ENCODE data around the gene CHRNB1. TPM values are rescaled to one million over a fixed set of nuclear protein-coding genes. Genes with fewer than 3 reads are reported as not detected.
A peak's percentile ranks its signal among the peaks of the same experiment; 100 is the strongest.

The CHRNB1 gene
- polyA plus RNA-seq, 4 donors, result 10.1 to 11.7 (median 11.3) TPM

DNA sequence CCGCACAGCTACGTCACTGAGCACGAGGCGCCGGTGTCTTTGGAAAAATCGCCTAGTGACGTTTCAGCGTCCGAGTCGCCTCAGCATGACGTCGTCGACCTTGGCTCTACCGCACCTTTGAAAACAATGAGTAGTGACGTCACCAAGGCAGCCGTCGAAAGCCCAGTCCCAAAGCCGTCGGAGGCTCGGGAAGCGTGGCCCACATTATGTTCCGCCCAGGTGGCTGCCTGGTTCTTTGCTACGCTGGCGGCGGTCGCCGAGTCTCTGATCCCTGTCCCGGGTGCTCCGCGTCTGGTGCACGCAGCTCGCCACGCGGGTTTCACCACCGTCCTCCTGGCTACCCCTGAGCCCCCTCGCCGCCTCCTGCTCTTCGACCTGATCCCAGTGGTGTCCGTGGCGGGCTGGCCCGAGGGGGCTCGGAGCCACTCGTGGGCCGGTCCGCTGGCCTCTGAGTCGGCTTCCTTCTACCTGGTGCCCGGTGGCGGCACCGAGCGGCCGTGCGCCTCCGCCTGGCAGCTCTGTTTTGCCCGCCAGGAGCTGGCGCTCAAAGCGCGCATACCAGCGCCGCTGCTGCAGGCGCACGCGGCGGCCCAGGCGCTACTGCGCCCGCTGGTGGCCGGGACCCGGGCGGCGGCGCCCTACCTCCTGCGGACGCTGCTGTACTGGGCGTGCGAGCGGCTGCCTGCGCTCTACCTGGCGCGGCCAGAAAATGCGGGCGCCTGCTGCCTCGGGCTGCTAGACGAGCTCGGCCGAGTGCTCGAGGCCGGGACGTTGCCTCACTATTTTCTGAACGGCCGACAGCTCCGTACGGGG, 8.1 kb upstream of the CHRNB1 start:
- peak in 2 of 4 donors; percentile 67 to 80 for DNase-seq (ENCODE audit: low read depth in 4 of 4, low spot score in 3 of 4)

DNA sequence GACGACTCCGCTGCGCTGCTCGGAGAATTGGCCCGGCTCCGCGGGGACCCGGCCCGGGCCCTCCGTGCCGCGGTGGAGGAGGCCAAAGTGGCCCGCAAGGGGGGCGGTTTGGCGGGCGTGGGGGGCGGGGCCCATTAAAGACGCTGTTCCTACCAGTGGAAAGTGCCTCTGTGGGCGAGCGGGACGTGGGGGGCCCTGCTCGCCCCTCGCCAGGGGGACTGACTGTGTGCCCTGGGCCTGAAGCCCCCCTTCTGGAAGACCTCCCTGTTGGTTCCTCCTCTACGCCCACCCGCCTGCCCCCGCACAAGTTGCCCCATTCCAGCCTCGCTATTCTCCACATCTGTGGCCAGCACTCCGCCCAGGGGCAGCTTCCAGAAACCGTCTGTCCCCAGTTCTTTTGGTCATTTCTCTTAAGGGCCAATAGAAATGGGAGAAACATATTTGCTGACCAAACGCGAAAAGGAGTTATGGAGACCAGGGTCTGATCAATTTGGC, 7.4 kb upstream of the CHRNB1 start:
- DNase-seq (ENCODE audit: low read depth in 4 of 4, low spot score in 3 of 4), result no peak

DNA sequence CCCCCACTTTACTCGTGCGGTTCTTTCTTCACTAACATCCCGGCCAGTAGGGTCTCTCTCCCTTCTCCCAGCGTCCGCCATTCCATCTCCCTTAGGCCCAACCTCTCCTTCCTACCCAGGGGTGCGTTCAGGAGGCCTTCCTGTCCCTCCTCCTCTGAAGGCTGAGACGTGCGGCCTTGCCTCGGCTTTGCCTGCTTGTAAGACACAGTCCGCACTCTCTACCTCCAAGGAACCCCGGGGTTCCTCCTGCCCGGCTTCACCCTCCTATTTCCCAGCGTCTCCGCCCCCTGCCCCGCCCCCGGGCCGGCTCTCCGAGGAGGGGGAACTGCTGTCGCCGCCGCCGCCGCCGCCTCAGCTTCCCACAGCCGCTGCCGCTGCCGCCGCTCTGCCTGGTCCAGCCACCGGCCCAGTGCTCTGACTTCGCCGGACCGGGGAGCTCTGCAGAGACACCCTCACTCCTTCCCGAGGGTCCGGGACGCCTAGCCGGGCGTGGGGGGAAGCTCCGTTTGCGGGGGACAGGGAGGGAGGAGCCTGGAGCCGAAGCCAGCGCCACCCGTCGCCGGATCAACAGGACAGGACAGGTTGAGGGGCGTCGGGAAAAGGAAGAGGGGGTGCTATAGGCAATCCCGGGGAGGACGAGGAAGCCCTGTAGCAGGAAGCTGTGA, 6.8 kb upstream of the CHRNB1 start:
- DNase-seq (ENCODE audit: low read depth in 4 of 4, low spot score in 3 of 4), result no peak

DNA sequence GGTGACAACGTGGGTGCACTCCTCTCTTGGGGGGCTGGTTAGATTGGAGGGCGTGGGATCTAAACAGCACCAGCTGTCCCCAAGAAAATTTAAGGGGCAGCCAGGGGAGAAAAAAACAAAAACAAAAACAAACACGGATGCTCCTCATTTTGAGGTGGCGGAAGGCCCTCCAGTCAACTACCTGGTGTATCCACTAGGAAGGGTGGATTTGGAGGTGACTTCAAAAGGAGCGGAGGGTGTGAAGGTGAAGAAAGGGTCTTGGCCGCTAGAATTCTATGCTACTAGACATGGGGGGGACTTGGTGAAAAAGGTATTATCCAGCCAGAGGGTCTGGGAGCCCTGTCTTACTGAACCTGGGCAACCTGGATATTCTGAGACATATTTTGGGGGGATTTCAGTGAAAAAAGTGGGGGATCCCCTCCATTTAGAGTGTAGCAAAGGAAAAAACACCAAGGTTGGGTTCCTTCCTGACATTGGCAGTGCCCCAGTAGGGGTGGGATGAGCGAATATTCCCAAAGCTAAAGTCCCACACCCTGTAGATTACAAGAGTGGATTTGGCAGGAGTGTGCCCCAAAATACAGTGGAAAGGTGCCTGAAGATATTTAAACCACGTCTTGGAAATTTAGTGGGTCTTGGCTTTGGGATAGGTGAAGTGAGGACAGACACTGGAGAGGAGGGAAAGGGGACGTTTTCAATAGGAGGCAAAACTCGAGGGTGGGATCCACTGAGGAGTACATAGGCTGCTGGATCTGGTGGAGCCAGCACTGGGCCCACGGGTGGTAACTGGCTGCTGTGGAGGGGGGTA, 6.0 kb upstream of the CHRNB1 start:
- no peak for DNase-seq (ENCODE audit: low read depth in 4 of 4, low spot score in 3 of 4)

DNA sequence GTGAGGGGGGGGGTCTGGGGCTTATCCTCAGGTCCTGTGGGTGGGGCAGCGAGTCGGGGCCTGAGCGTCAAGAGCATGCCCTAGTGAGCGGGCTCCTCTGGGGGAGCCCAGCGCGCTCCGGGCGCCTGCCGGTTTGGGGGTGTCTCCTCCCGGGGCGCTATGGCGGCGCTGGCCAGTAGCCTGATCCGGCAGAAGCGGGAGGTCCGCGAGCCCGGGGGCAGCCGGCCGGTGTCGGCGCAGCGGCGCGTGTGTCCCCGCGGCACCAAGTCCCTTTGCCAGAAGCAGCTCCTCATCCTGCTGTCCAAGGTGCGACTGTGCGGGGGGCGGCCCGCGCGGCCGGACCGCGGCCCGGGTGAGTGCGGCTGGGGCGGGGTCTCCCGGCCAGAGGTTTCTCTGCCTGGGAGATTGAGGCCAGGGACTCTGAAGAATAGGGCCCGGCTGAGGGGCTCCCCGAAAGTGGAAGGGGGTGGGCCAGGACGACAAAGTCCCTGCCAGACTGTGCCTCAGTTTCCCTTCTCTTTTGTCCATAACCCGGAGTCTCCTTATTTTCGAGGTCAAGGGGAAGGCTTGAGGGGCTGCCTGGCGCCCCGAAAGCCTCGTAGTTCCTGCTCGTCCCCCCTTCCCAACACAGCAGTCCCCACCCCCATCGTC, 5.3 kb upstream of the CHRNB1 start, which contains the start of gene FGF11:
Gene FGF11, plus strand, starts transcription at position 51 of the 651 bp plus-strand sequence. Its CDS starts 109 bp downstream, at position 160.
- DNase-seq (ENCODE audit: low read depth in 4 of 4, low spot score in 3 of 4), result no peak

DNA sequence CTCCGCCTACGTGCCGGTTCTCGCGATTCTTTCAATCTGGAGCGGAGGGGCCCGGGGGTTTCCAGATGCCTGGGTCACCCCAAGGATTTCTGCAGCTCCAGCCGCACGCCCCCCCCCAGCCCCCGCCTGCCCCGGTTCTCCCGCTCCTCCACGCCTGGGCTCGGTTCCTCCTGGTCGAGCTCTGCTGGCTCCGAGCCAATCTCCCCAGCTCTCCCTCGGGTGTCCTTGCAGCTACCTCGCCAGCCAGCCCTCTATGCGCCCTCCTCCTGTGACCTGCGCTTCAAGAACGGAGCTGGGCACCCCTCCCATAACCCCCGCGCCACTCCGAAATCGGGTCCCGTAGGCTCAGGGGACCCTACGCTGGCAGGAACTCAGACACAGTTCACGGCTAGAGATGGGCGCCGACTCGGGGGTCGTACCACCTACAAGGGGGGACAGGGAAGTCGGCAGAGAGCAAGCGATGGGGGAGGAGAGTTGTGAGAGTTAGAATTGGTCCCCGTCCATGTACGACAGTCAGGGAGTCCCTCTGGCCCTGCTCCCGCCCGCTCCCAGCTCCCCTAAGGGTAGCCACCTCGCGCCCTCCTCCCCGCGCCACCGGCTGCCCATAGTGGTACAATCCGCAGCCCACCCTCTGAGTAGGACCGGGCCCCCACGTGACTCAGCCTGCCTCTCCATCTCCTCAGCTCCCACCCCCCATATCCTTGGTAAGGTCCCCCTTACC, 4.6 kb upstream of the CHRNB1 start:
- no peak for DNase-seq (ENCODE audit: low read depth in 4 of 4, low spot score in 3 of 4)

DNA sequence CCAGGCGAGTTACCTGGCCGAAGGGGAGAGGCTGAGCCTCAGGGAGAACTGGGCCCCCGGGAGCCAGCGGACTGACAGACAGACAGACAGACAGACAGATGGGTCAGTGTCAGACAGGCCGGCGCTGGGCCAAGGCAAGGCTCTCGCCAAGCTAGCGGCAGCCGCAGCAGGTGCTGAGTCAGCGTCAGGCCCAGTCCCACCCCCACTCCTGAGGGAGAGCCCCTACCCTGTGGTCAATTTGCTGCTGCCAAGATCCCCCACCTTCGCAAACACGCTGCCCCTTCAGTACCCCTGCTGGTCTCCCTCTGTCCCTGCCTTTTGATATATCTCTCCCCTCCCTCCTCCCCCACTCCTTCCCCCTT, 4.0 kb upstream of the CHRNB1 start:
- no peak for DNase-seq (ENCODE audit: low read depth in 4 of 4, low spot score in 3 of 4)

DNA sequence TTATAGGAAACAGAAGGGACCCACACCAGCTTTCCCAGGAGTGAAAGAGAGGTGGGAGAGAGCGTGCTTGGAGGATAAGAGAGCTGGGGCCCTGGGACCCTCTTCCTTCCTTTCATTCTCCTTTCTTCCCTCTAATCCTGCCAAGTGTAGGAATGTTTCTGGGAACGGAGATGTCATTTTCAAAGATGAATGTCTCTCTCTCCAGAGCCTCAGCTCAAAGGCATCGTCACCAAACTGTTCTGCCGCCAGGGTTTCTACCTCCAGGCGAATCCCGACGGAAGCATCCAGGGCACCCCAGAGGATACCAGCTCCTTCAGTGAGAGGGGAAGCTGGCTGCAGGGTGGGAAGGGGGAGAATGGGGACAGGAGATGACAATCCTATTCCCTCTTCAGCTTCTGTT, 3.6 kb upstream of the CHRNB1 start:
- no peak for DNase-seq (ENCODE audit: low read depth in 4 of 4, low spot score in 3 of 4)

DNA sequence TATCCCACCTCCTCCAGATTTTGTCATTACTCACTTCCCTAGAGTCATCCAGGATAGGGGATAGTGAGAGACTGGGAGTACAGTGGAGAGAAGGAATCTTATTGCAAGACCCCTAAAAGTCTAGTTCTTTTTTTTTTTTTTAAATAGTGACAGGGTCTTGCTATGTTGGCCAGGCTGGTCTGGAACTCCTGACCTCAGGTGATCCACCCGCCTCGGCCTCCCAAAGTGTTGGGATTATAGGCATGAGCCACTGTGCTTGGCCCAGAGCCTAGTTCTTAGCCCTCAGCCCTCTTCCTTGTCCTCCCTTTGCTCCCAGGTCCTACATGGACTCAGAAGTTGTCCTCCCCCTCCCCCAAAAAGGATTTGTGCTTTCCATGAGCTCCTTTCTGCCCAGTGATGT, 2.7 kb upstream of the CHRNB1 start:
- no peak for DNase-seq (ENCODE audit: low read depth in 4 of 4, low spot score in 3 of 4)

DNA sequence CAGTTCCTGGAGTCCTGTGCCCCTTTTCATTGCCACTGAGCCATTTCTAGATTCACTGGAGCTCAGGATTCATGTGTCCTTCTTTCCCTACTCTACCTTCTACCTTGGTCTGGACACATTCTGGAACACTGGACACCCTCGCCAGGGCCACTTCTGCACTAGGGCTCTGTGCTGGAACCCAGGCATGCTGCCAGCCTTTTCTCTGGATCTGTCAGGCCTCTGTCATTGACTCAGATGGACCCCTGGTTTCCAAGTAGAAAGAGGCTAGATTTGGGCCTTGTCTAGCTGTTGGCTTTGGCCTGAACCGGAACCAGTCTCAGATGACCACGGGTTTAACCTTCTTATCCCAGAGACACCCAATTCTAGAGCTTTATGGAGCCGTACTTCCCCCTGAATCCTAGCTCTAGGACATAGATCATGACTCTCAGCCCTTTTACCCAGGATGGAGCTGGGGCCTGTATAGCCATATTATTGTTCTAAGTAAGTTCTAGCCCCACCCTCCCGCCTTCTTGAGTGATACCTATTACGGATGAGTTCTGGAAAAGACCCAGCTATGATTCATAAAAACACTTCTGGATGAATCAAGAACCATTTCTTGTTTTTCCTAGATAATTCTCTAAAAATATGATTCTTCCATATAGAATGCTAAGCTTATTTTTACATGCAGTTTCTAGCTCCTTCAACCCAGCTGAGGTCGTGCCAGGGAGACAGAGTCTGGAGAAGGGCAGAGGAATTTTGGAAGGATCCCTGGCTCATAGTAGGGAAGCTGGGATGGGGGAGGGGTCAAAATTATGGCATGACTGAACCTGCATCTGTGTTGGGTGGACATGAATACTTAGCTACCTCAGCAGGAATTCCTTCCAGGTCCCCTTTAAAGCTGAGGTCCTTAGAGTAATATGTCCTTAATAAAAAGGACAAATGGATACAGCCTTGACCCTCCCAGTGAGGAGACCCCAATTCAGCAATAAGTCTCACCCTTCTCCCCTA, 1.1 kb upstream of the CHRNB1 start:
- DNase-seq (ENCODE audit: low read depth in 4 of 4, low spot score in 3 of 4), result no peak

DNA sequence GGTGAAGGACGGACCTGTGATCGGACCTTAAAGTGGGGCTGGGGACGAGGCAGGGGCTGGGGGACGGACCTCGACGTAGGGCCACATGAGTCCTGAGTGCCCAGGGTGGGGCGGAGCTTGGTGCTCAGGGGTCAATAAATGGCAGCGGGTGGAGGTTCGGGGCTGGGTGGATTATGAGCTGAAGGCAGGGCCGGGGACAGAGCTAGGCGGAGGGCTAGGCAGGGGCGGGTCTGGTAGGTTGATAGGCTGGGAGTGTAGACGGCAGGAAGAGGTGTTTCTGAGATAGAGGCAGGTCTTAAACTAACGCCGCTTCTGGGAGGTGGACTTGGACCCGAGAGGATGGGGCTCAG, 733 bp downstream of the CHRNB1 start:
- no peak for DNase-seq (ENCODE audit: low read depth in 4 of 4, low spot score in 3 of 4)

DNA sequence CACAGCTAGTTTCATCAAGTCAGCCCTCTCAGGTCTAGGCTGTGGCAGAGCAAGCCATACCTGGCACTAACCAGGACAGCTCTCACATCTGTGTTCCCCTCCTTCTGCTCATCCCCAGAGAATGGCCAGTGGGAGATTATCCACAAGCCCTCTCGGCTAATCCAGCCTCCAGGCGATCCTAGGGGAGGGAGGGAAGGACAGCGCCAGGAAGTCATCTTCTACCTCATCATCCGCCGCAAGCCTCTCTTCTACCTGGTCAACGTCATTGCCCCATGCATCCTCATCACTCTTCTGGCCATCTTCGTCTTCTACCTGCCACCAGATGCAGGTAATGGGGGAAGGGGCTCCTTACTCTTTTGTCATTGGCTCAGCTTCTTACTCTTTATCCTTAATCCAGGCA, 3.6 kb downstream of the CHRNB1 start:
- DNase-seq (ENCODE audit: low read depth in 4 of 4, low spot score in 3 of 4), result no peak

DNA sequence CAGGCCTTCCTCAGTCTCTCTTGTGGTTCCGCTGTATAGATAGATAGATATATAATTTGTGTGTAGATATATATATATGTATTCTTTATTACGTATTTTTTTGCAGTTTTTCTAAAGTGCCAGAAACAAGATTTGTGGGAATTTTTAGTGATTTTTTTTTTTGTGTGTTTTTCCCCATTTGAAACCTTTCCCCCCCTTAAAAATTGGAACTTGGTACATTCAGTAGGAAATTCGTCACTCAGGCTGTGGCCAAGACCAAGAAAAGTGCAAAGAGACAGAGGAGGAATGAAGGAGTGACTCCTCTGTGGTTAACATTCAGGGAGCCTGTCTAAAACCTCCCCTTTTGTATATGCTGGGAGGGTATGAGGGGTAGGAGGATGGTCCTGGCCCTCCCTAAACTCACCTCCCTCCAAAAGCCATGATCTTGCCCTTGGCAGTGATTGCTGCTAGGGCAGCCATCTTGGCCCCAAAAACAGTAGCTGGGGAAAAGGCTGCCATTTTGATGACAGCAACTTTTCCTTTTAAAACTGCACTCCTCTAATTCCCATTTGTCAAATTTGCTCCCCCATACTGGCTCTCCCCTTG, 15.2 kb downstream of the CHRNB1 start:
- DNase-seq (ENCODE audit: low read depth in 4 of 4, low spot score in 3 of 4), result no peak

DNA sequence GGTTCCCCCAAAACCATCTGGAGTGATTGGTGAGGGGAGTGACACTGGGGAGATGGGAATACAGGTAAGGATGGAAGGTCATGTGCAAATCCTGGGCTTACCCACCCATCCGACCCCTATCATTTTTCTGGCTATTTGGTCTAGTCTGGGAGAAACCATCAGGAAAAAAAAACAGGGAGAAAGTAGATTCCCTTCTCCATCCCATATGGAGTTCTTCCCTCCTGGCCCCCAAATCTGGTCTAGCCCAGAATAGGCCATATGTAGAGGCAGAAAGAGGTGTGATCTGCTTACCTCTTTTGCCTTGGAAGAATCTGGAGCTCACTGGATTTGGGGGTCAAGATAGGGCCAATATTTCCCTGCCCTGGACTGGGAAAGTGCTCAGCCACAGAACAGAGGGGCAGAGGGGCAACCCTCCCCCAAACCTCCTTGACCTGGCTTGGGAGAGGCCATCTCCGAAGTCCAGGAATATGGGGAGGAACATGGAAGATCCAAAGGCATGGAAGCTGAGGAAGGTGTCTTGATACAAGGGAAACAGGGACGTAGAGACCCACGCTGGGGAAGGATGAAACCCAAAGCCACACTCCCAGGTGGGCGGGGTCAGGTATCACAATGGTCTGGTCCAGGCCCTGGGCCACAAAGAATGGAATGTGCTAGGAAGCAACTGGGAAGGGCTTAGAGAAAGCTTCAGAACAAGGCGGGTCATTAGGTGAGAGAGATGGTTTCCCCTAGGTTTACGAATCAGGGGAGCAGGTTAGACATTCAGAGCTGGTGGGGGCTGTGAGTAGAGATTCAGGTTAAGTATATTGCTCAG, 16.2 kb downstream of the CHRNB1 start:
- DNase-seq (ENCODE audit: low read depth in 4 of 4, low spot score in 3 of 4), result no peak

DNA sequence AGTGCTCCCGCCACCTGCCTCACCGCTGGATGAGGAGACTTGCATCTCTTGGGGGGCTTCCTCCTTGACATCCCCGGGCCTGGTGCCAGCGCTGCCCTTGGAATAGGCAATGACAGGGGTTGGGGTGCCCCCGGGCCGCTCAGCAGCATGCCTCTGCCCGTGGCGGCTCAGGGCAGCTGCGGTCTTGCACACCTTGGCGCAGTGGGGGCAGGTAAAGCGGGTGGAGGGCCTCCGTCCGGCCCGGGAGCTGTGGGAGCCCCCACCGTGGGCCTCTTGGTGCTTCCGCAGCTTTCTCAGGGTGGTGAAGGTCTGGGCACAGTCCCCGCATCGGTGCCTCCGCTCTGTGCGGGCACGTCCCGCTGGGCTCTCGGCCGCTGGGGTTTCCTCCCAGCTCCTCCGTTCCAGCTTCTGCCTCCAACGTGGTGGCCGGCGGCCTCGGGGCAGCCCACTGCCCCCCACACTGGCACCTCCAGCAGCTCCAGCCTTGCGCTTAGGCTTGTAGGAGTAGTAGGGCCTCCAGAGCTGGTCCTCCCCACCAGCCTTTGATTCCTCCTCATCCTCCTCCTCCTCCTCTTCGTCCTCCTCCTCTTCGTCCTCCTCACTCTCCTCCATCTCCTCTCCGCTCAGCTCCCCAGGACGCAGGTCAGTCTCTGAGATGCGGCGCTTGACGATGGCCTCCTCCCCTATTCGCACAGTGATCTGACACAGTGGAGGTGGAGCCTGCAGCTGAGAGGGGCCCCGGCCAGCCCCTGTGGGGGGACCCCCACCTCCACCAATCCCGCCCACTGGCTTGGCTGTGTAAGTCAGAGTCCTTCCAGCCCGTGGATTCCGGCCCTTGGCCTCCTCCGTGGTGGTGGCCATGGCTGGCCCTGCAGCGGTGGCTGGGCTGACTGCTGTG, 17.9 kb downstream of the CHRNB1 start:
- no peak for DNase-seq (ENCODE audit: low read depth in 4 of 4, low spot score in 3 of 4)

DNA sequence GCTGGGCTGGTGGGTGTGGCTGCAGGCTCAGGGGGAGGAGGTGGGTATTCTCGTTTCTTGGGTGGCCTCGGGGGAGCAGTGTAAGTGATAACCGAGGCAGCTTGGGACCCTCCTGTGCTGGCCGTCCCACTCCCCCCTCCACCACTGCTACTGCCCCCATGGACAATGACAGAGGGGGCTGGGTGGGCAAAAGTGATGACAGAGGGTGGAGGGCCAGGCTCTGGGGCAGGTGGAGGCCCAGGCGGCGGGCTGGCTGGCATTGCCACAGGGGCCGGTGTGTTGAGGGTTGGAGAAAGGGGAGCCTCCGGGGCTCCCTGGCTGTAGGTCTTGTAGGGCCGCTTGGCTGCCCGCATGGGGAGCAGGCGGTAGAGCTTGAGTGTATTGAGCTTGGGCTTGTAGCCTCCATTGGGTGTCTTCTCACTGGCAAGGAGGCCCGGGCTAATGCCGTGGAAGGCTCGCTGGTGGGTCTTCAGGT, 18.5 kb downstream of the CHRNB1 start:
- DNase-seq (ENCODE audit: low read depth in 4 of 4, low spot score in 3 of 4), result no peak

DNA sequence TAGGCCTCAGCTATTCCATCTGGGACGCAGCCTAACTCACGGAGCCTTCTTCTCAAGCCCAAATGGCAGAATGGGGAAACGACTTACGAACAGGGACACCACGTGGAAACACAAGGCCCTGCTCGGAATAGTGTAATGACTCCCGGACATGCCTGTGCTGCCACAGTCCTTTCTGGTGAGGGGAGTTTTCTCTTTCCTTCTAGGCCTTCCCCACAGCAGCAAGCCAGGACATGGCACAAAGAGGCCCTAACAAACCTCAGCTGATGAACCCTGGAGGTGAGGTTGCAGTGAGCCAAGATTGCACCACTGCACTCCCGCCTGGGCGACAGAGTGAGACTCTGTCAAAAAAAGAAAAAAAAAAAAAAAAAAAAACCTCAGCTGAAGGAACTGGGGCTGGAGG, 19.2 kb downstream of the CHRNB1 start:
- no peak for DNase-seq (ENCODE audit: low read depth in 4 of 4, low spot score in 3 of 4)
